Lower lobe of right lung (tissue), 2 donors: ENCODE results near the gene IFITM10. TPM values are rescaled to one million over a fixed set of nuclear protein-coding genes. Genes with fewer than 3 reads are reported as not detected.

ENCODE experiments used
- ATAC-seq, 2 donors: fragments of 200-7000 bp; cut with Tn5 transposase; one replicate each; pipeline ENCODE4 v1.9.1; 2020 to 2022; ENCODE audit warnings: mild to moderate bottlenecking in 2 of 2, moderate library complexity in 2 of 2
- DNase-seq: peaks from one replicate; pipeline ENCODE4 v3.0.0-alpha.2; 2020
- H3K27ac ChIP-seq: fragments of 200-600 bp; one replicate; pipeline ENCODE4 v1.8.0; 2022
- H3K27me3 ChIP-seq: fragments of 200-600 bp; one replicate; pipeline ENCODE4 v1.8.0; 2022; ENCODE audit warnings: low read depth
- H3K36me3 ChIP-seq: fragments of 200-600 bp; one replicate; pipeline ENCODE4 v1.8.0; 2022; ENCODE audit warnings: mild to moderate bottlenecking
- H3K4me1 ChIP-seq: fragments of 200-600 bp; one replicate; pipeline ENCODE4 v1.8.0; 2022
- H3K4me3 ChIP-seq: fragments of 200-600 bp; one replicate; pipeline ENCODE4 v1.8.0; 2022; ENCODE audit warnings: mild to moderate bottlenecking
- H3K9me3 ChIP-seq: fragments of 200-600 bp; one replicate; pipeline ENCODE4 v1.8.0; 2022
- intact Hi-C: fragments of 100-400 bp; cut with DNase I; formaldehyde crosslinking; loops from one replicate; pipeline ENCODE4 v1.11.0; 2022
- total RNA-seq: library from RNA; stranded (reverse); fragmentation: NEBNext Ultra II Directional; extraction: Animal tissue kit (Norgen Biotek cat#: 25700); gene quantifications from one replicate; pipeline ENCODE4 v1.2.1, GENCODE V29; 2021
- TF ChIP-seq, protein P1 (sequence below): fragments of 200-600 bp; IDR thresholded peaks from one replicate; pipeline ENCODE4 v1.8.0; 2022; ENCODE audit warnings: antibody characterized with exemption, mild to moderate bottlenecking
- donor health status: DM: no; HTN: yes; CAD: no; lungs with severe emphysema.

Gene IFITM10
- total RNA-seq, 1 donor from 2014 or later, result 9.2 TPM

DNA sequence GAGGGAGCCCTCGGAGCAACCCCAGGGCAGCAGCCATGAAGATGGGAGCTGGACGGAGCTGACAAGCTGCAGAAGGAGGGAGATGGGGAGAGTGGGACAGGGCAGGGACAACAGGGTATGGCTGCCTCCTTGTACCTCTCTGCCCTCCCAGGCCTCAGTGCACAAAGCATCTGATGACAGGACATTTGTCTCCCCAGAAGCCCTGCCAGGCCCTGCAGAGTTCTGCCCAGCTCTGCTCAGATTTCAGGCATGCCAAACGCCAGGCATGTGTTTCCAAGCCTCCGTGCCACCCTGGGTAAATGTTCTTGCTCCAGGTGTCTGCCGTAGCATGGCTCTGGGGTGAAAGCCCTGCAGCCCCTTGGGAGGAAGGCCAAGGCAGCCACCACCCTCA lies 1.1 kb upstream of the IFITM10 start:
- ATAC-seq, result no peak
- H3K27me3 ChIP-seq, result peaks cover 22% of the 10 kb centered on the region
- intact Hi-C loops, result no loop called here
- no peak for DNase-seq
- no peak overlapping the region for H3K4me3 ChIP-seq
- no peak overlapping the region for H3K27ac ChIP-seq
- H3K9me3 ChIP-seq, result no peaks in the 10 kb centered on the region
- H3K4me1 ChIP-seq, result peaks cover 38% of the 10 kb centered on the region
- TF ChIP-seq, protein P1, sequence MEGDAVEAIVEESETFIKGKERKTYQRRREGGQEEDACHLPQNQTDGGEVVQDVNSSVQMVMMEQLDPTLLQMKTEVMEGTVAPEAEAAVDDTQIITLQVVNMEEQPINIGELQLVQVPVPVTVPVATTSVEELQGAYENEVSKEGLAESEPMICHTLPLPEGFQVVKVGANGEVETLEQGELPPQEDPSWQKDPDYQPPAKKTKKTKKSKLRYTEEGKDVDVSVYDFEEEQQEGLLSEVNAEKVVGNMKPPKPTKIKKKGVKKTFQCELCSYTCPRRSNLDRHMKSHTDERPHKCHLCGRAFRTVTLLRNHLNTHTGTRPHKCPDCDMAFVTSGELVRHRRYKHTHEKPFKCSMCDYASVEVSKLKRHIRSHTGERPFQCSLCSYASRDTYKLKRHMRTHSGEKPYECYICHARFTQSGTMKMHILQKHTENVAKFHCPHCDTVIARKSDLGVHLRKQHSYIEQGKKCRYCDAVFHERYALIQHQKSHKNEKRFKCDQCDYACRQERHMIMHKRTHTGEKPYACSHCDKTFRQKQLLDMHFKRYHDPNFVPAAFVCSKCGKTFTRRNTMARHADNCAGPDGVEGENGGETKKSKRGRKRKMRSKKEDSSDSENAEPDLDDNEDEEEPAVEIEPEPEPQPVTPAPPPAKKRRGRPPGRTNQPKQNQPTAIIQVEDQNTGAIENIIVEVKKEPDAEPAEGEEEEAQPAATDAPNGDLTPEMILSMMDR, result no peak
- H3K36me3 ChIP-seq, result peaks cover 43% of the 10 kb centered on the region

DNA sequence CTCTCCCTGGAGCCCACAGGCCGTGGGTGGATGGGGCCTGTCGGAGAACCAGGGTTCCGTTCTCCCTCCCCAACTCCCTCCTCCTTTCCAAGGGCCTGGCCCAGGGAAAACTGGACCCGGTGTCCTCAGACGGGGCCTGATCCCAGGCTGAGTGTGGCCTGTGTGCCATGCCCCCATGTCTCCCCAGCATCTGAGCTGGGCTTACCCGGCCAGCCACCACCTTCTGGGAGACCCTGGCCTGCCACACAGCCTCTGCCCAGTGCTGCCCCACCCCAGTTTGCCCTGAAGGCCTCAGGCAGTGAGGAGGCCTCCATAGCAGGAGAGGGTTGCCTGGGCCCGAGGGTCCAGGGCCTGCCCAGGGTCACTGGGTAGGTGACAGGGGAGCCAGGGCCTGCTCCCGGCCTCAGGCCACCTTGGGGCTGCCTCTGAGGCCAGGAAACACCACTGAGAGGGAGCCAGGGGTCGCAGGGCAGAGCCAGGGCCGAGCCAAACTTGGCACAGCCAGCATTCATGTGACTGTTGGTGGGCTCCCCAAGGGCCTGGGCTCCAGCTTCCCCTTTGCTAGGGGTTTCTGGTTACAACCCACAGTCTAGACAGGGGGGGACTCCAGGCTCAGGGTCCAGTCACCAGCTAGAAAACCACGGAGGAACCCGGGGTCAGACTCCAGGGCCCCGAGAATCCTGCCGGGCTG lies 590 bp upstream of the IFITM10 start:
- peaks cover 37% of the 10 kb centered on the region for H3K36me3 ChIP-seq
- peak; percentile 64 for DNase-seq

DNA sequence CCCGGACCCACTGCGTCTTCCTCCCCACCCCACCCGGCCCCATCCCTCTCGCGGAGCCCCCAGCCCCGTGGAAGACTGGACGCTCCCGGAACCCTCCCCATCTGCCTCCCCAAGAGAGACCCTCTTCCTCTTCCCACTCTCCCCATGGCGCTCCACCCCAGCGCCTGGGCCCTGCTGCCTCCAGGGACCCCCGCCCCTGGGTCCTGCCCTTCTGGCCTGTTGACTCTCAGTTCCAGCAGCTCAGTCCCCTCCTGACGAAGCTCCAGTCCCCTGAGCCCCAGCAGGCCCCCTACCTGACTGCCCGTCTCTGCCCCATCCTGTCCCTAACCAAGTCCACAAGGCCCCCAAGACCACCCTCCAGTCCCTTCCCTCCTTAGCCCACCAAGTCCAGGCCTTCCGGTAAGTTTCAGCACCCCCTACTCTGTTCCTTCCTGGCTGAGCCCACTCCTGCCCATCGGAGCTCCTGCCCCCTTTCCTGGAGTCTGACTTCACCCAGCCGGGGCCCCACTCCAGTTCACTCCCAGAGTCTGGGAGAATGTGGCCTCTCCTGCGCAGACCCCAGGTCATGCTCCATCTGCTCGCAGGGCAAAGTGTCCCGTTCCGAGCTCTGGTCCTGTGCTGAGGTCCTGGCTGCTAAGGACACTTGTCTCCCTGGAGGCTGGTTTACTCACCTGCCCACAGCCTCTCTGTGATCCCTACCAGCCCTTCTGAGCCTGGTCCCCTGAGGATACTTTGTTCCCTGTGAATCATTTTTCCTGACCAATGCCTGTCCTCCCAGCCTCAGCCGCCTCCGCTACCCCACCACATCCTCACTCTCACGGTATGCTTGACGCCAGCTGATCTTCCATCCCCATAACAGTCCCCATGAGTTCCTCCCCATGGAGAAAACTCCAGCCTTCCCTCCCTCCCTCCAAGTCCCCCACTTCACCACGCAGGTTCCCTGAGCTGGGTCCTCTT lies 722 bp downstream of the IFITM10 start:
- H3K9me3 ChIP-seq, result no peaks in the 10 kb centered on the region
- ATAC-seq (no peak), DNase-seq (peak; percentile 43)
- H3K27ac ChIP-seq, result no peak overlapping the region
- TF ChIP-seq, protein P1, result no peak
- H3K4me1 ChIP-seq, result peaks cover 21% of the 10 kb centered on the region
- peaks cover 24% of the 10 kb centered on the region for H3K36me3 ChIP-seq
- H3K27me3 ChIP-seq, result peaks cover 22% of the 10 kb centered on the region
- peak overlapping the region; percentile 30 for H3K4me3 ChIP-seq
- intact Hi-C loops, result no loop called here

More for the DNA sequence above, 590 bp upstream of the IFITM10 start:
- H3K4me1 ChIP-seq, result peaks cover 33% of the 10 kb centered on the region
- TF ChIP-seq, protein P1, result no peak
- no peak overlapping the region for H3K27ac ChIP-seq
- no peak for ATAC-seq
- H3K27me3 ChIP-seq, result peaks cover 22% of the 10 kb centered on the region
- no peaks in the 10 kb centered on the region for H3K9me3 ChIP-seq
- no peak overlapping the region for H3K4me3 ChIP-seq
- intact Hi-C loops, result no loop called here

DNA sequence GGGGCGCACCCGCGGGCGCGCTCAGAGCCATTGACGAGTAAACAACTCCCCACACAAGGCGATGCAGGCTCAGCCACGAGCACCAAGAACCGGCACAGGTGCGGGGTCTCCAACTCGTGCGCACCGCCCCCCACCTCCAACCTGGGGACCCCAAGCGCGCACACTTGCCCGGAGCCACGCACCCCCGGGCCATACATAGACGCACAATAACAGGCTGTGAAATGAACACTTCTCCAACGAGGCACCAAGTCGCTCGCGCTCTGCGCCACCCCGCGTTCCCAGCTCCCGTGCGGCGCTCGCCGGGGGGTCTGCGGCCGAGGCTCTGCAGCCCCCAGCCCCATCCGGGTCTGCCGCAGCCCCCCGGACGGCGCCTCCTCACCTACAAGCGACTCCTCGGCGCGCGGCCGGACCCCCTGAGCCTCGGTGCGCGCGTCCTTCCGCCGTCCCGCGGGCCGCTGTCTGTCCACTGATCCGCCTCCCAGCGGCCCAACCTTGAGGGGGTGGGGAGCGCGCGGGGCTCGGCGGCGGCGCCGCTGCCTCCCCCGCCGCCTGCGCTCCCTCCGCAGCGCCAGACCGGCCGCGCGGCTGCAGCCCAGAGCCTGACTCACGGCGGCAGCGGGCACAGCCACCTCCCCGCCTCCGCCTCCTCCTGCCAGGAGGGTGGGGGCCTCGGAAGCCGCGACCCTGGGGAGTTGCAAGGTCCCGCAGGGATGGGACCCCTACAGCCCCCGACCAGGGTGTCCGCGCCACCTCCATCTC lies 1.6 kb downstream of the IFITM10 start:
- intact Hi-C loops, result no loop called here
- H3K27me3 ChIP-seq, result peaks cover 22% of the 10 kb centered on the region
- DNase-seq, result peak; percentile 55
- TF ChIP-seq, protein P1, result no peak
- peak overlapping the region; percentile 30 for H3K4me3 ChIP-seq
- H3K27ac ChIP-seq, result no peak overlapping the region
- peaks cover 21% of the 10 kb centered on the region for H3K4me1 ChIP-seq
- no peaks in the 10 kb centered on the region for H3K9me3 ChIP-seq
- H3K36me3 ChIP-seq, result peaks cover 19% of the 10 kb centered on the region
- peak in 1 of 2 donors; percentile 18 for ATAC-seq
